Measurements from ENCODE around the gene GPR179. TPM values are rescaled to one million over a fixed set of nuclear protein-coding genes. Genes with fewer than 3 reads are reported as not detected.

Gene GPR179
- total RNA-seq, 1 donor from 2014 or later = 2.6 TPM

DNA sequence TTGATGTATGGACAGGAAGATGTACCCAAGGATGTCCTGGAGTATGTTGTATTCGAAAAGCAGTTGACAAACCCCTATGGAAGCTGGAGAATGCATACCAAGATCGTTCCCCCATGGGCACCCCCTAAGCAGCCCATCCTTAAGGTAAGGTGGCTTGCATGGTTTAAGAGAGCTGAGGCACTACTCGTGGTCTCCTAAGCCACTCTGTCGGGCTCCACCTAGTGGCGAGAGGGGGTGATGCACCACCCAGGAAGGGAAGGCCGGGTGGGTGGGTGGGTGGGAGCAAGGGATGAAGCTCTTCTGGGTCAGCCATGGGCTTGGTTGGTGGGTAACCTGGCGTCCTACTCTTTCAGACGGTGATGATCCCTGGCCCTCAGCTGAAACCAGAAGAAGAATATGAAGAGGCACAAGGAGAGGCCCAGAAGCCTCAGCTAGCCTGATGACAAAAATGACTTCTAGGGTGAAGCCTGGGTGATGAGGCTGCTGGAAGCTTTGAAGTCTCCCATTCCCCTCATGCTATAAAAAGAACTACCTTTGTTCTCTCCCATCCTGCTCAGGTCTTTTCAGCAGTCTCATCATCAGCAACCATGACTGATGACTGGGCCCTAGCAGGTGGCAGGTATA is 21.5 kb downstream of the GPR179 start:
- peak; percentile 42 for DNase-seq (ENCODE audit: low spot score)

DNA sequence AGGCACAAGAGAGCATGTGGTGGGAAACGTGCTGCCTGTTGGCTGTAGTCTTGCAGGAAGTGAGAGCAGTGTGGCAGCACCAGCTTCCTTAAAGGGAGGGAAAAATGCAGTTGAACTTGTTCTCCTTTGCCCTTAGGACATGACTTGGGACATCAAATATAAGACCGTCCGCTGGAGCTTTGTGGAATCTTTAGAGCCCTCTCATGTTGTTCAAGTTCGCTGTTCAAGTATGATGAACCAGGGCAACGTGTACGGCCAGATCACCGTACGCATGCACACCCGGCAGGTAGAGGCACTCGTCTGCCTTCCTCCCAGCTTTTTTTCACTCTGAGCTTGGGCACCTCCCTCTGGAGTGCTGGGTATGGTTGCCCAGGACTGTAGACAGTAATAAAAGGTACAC is 23.3 kb downstream of the GPR179 start:
- peak; percentile 78 for DNase-seq (ENCODE audit: low spot score)

DNA sequence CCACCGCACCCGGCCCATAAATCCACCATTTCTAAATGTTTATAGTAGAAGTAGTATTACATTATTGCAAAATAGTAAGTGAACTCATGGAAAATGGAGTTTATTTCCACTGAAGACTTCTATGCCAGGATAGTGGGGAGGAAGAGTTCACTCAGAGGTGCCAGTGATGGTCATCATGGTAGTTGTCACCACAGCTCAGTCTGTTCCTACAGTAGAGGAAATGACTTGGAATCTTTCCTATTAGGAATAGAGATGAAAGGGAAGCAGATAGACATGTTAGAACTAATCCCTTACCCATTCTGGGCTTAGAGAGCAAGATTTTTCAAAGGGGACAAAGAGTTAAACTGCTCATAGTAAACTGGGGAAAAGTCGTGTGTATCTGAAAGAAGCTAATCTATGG is 26.7 kb downstream of the GPR179 start:
- no peak for DNase-seq (ENCODE audit: low spot score)

DNA sequence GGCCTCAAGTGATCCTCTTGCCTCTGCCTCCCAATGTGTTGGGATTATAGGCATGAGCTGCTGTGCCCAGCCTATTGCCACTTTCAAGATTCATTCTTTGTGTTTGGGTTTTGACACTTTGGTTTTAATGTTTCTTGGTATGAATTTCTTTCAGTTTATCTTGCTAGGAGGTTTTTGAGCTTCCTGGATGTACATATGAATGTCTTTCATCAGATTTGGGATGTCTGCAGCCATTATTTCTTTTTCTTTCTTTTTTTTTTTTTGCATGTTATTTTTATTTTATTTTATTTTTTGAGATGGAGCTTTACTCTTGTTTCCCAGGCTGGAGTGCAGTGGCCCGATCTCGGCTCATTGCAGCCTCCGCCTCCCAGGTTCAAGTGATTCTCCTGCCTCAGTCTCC is 28.3 kb downstream of the GPR179 start:
- DNase-seq (ENCODE audit: low spot score) = no peak

DNA sequence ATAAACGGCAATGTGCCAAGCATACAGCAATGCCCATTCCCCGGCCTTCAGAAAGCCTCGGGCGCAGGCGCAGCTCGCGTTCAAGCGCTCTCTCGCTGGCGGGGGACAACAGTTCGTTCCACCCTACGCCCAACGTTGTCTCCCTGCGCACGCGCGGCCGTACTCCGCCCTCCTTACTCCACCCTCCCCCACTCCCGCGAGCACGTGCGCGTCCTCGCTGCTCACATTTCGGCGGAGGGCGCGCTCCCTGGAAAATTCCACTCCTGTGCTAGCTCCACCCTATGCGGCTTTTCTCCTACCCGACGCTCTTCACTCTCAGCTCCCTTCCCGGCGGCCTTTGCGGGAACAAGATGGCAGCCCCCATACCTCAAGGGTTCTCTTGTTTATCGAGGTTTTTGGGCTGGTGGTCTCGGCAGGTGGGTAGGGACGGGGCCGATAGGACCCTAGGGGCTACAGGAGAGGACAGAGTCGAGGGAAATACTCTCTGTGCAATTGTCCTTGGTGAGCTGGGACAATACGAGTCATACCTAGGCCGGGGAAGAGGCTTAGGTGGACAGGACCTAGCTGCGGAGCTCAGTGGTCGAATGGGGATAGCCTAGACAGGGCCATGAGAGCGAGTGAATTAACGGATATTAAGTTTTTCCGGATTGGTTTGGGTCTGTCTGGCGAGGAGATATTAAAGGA is 46.8 kb downstream of the GPR179 start, which contains the start of gene MRPL45:
Gene MRPL45 (plus strand): TSS at position 335 of the 684 bp plus-strand sequence. CDS start 16 bp downstream, at position 351.
- peak; percentile 99 for DNase-seq (ENCODE audit: low spot score)

DNA sequence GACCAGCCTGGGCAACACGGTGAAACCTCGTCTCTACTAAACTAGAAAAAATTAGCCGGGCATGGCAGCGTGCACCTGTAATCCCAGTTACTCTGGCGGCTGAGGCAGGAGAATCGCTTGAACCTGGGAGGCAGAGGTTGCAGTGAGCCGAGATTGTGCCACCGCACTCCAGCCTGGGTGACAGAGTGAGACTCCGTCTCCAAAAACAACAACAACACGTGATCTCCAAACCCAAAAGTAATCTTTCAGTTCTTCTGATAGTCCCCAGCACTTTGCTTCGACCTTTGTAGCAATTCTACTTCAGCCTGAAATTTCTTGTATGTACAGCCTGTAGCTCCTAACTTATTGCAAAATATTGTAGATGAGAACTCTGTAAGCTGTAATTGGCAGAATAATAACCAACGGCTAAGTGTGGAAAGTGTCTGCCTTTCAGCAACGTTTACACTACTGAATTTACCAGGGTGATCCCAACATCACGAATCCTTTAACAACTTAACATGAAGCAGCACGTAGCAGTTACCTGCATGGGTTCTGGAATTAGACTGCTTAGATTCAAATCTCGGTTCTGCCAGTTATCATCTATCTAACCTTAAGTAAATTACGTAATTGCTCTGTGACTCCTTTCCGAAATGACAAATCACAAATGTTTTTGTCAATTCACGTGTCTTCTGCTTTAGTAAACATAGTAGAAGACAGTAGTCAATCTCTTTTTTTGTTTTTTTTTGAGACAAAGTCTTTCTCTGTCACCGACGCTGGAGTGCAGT is 48.0 kb downstream of the GPR179 start:
- DNase-seq (ENCODE audit: low spot score) = peak; percentile 7

DNA sequence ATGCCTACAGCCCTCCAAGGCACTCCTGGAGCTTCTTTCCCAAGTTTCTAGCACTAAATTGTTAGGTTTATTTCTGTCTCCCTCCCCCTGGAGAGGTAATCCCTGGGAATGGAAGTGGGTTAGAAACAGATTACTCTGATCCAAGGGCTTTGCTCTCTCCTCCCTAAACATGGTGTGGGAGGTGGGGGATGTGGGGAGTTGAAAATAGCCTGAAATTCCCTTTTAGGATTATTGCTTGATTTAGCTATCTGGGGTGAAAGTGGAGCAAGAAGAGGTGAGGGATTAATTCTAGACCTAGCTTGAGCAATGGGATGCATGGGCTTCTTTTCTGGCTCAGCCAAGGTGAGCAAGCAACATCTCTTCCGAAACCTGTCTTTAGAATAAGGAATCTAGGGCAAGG is 54.0 kb downstream of the GPR179 start:
- peak; percentile 50 for DNase-seq (ENCODE audit: low spot score)

DNA sequence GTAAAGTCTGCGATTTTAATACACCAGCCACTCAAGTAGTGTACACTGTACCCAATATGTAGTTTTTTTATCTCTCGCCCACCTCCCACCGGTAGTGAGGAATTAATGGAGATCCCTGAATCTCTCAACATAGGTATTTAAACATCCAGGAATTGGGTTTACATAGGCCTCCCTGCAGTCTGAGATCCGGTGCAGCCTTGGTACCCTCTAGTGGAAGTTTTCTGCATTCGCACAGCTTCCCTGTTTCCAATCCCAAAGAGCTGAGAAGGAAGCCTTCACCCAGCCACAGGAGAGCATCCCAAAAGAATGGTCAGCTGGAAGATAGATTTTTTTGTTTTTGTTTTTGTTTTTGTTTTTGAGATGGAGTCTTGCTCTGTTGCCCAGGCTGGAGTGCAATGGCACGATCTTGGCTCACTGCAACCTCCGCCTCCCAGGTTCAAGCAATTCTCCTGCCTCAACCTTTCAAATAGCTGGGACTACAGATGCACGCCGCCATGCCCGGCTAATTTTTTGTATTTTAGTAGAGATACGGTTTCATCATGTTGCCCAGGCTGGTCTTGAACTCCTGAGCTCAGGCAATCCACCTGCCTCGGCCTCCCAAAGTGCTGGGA is 55.4 kb downstream of the GPR179 start:
- DNase-seq (ENCODE audit: low spot score) = peak; percentile 27

DNA sequence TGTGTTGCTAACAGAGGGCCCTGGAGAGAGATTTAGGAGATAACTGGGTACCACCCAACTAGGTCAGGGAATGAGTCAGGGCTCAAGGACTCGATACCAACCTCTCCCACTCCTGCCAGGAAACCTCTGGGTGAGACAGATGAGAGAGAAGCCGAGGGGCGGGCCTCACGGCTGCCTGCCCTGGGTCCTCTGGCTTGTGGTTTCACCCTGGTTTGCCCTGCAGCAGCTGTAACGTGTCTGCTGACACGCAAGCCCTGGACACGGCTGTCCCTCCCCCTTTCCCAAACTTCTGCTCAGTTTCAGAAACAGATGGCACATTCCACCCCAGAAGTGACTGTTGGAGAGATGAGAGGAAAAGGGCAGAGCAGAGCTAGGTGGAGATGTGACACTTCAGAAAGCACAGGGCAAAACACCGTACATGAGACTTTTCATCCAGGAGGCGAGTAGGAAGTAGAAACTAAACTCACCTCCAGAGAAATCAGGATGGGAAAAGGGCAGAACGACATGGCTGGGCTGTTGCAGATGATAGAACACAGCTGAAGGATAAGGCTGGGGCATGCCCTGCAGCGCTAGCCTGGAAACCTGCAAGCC is 57.2 kb downstream of the GPR179 start:
- DNase-seq (ENCODE audit: low spot score) = peak; percentile 81

DNA sequence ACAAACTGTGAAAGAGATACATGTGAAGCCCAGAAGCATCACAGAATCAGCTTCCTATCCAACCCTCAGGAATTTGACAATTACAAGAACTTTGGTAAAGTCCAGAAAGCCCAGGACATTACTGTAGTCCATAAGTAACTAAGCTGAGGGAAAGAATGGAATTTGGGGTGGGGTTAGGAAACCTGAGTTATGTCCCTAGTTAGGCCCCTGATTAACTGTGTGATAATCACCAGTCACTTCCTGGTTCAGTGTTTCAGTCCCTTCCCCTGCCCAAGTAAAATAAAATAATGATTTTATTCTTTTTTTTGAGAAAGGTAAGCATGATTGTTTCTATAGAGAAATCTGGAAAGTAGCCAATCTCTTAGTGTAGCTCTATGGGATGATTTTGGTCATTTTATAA is 57.8 kb downstream of the GPR179 start:
- peak; percentile 31 for DNase-seq (ENCODE audit: low spot score)

Other genes starting within 250 kb of the GPR179 start
- not detected for gene TBC1D3E, start 216.0 kb downstream of the GPR179 start, total RNA-seq (ENCODE audit: insufficient read depth, low replicate concordance)
- 2.2 TPM for gene TBC1D3, start 151.4 kb downstream of the GPR179 start, total RNA-seq (ENCODE audit: insufficient read depth, low replicate concordance)
- gene MRPL45, start 46.8 kb downstream of the GPR179 start, total RNA-seq (ENCODE audit: insufficient read depth, low replicate concordance) = 7.5 TPM
- gene SOCS7, start 7.9 kb upstream of the GPR179 start, total RNA-seq (ENCODE audit: insufficient read depth, low replicate concordance) = 16.4 TPM
- gene ARHGAP23, start 84.5 kb upstream of the GPR179 start, total RNA-seq (ENCODE audit: insufficient read depth, low replicate concordance) = 10.8 TPM

Measured in umbilical cord (tissue), 2 donors.